Erythroblast (primary cell): ENCODE data around the gene DCUN1D1.

Experiments
- GATA1 ChIP-seq: IDR thresholded peaks from 2 replicates; pipeline ENCODE4 v1.6.1; 2011; ENCODE audit warnings: low read depth, mild to moderate bottlenecking, control low read depth, low read length, moderate library complexity
- POLR2A ChIP-seq: IDR thresholded peaks from 2 replicates; pipeline ENCODE4 v1.6.1; 2011; ENCODE audit warnings: mild to moderate bottlenecking, low read length

- TF ChIP-seq POLR2A (no peak), GATA1 (no peak)
Measured at GRCh38 chr3:182905623-182906022, 74.7 kb downstream of the DCUN1D1 start.
